MM.1S (cell line): ENCODE data around the gene MOCOS.

Source experiments
- EZH2 ChIP-seq: fragments of 300-600 bp; sonication (generic); optimal IDR thresholded peaks from 2 replicates; pipeline ENCODE3; 2017; ENCODE audit warnings: low read depth, mild to moderate bottlenecking, antibody characterized with exemption, low read length, mixed read lengths
- TF ChIP-seq, protein P1 (sequence below): fragments of 300-600 bp; sonication (generic); IDR thresholded peaks from 2 replicates; pipeline ENCODE4 v1.5.1; 2016; ENCODE audit warnings: antibody characterized with exemption, low read length, mixed read lengths

DNA sequence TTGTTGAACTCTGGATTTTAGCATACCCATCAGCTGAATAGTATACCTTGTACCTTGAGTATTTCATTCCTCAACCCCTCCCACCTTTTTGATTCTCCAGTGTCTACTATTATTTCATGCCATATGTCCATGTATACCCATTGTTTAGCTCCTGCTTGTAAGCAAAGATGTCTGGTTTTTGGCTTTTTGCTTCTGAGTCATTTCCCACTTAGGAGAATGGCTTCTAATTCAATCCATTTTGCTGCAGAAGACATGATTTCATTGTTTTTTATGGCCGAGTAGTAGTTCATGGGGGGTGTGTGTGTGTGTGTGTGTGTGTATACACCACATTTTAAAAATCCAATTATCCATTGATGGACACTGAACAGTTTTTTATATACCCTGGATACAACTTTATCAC is 24.3 kb upstream of the MOCOS start:
- TF ChIP-seq, protein P1, sequence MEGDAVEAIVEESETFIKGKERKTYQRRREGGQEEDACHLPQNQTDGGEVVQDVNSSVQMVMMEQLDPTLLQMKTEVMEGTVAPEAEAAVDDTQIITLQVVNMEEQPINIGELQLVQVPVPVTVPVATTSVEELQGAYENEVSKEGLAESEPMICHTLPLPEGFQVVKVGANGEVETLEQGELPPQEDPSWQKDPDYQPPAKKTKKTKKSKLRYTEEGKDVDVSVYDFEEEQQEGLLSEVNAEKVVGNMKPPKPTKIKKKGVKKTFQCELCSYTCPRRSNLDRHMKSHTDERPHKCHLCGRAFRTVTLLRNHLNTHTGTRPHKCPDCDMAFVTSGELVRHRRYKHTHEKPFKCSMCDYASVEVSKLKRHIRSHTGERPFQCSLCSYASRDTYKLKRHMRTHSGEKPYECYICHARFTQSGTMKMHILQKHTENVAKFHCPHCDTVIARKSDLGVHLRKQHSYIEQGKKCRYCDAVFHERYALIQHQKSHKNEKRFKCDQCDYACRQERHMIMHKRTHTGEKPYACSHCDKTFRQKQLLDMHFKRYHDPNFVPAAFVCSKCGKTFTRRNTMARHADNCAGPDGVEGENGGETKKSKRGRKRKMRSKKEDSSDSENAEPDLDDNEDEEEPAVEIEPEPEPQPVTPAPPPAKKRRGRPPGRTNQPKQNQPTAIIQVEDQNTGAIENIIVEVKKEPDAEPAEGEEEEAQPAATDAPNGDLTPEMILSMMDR: no peak
- no peak for TF ChIP-seq EZH2
